Panc1 (cell line): ENCODE data around the gene KRTAP9-1. TPM values are rescaled to one million over a fixed set of nuclear protein-coding genes. Genes with fewer than 3 reads are reported as not detected.

Experiments used
- ATAC-seq: fragments of 200-7000 bp; cut with Tn5 transposase; 2 replicates; pipeline ENCODE4 v1.9.1; 2020; ENCODE audit warnings: mild to moderate bottlenecking, moderate library complexity
- BruUV-seq: library from RNA; stranded (reverse); fragments of 400-500 nt; replicated peaks from 2 replicates; lab custom pipeline; 2021; lab: Mats Ljungman, UMichigan
- CTCF ChIA-PET: fragments of 300-600 bp; sonication (Branson Sonifier 250); formaldehyde crosslinking; loops from one replicate; lab custom pipeline; 2022; ENCODE audit warnings: antibody characterized with exemption; lab: Charles Lee
- POLR2A ChIA-PET: fragments of 300-600 bp; sonication (Branson Sonifier 250); formaldehyde crosslinking; loops from one replicate; lab custom pipeline; 2022; ENCODE audit warnings: antibody characterized with exemption; lab: Charles Lee
- DNase-seq: peaks from one replicate; pipeline ENCODE4 v3.0.0-alpha.2; 2010; ENCODE audit warnings: low read depth, low spot score
- H3K27ac ChIP-seq: 2 replicates; pipeline ENCODE4 v1.5.1; 2011; ENCODE audit warnings: mild to moderate bottlenecking, low read length, inconsistent platforms
- H3K27me3 ChIP-seq: fragments of 200-500 bp; sonication (Bioruptor generic); 2 replicates; pipeline ENCODE4 v1.6.0; 2014; ENCODE audit warnings: low read length, inconsistent platforms; ENCODE audit not compliant: control insufficient read depth, insufficient read depth
- H3K36me3 ChIP-seq: fragments of 200-500 bp; sonication (Bioruptor generic); 2 replicates; pipeline ENCODE4 v1.5.1; 2014; ENCODE audit warnings: inconsistent platforms, mild to moderate bottlenecking, low read length, moderate library complexity; ENCODE audit not compliant: control insufficient read depth, insufficient read depth
- H3K4me1 ChIP-seq: 2 replicates; pipeline ENCODE4 v1.5.1; 2011; ENCODE audit warnings: inconsistent platforms, mild to moderate bottlenecking, low read length, moderate library complexity; ENCODE audit not compliant: control insufficient read depth, insufficient read depth
- H3K4me3 ChIP-seq, 2 experiments: 2 replicates each; pipeline ENCODE4 v1.5.1; 2011 to 2012; ENCODE audit warnings: low read depth in 2 of 2, low read length in 2 of 2, mild to moderate bottlenecking in 2 of 2, inconsistent platforms in 1 of 2, moderate library complexity in 1 of 2
- H3K9me3 ChIP-seq: fragments of 200-500 bp; sonication (Bioruptor generic); 2 replicates; pipeline ENCODE4 v1.5.1; 2014; ENCODE audit warnings: low read depth, mild to moderate bottlenecking, inconsistent platforms, low read length, moderate library complexity; ENCODE audit not compliant: control insufficient read depth, insufficient read depth
- CTCF ChIP-seq: fragments of 450-650 bp; IDR thresholded peaks from 2 replicates; pipeline ENCODE4 v1.5.1; 2017; ENCODE audit warnings: mild to moderate bottlenecking
- POLR2AphosphoS5 ChIP-seq: IDR thresholded peaks from 2 replicates; pipeline ENCODE4 v1.6.1; 2012; ENCODE audit warnings: mild to moderate bottlenecking, low read depth, low read length, moderate library complexity
- REST ChIP-seq, 2 experiments: IDR thresholded peaks; 2 replicates each; pipeline ENCODE4 v1.6.1; 2011 to 2012; ENCODE audit warnings: low read depth in 2 of 2, control low read depth in 1 of 2, low read length in 1 of 2, mild to moderate bottlenecking in 1 of 2, moderate library complexity in 1 of 2; ENCODE audit not compliant: insufficient read depth in 1 of 2
- SIN3A ChIP-seq: IDR thresholded peaks from 2 replicates; pipeline ENCODE4 v1.6.1; 2012; ENCODE audit warnings: low read depth, mild to moderate bottlenecking, low read length, moderate library complexity, borderline replicate concordance; ENCODE audit not compliant: insufficient read depth
- TCF7L2 ChIP-seq: IDR thresholded peaks from 2 replicates; pipeline ENCODE4 v1.6.1; 2011; ENCODE audit warnings: mild to moderate bottlenecking, low read depth, low read length, inconsistent platforms
- in situ Hi-C: cut with HindIII; loops from 2 replicates; pipeline ENCODE4 v1.10.0; 2016; ENCODE audit warnings: low sequenced_read_pairs, low pct_unique_long_range_greater_than_20kb
- intact Hi-C: fragments of 100-400 bp; cut with micrococcal nuclease; formaldehyde crosslinking; loops from one replicate; pipeline ENCODE4 v1.10.0; 2022; ENCODE audit not compliant: unreplicated experiment
- total RNA-seq: library from RNA; stranded (reverse); gene quantifications from one replicate; pipeline ENCODE4 v1.2.1, GENCODE V29; 2021; ENCODE audit not compliant: unreplicated experiment

Gene KRTAP9-1
- total RNA-seq, 1 experiment from 2014 or later: not detected

GRCh38 chr17:41211845-41212466 lies 22.3 kb downstream of the KRTAP9-1 start:
- Histone ChIP-seq H3K27ac (no peak overlapping the region), H3K27me3 (peaks cover 7% of the 10 kb centered on the region), H3K4me3 (no peak overlapping the region), H3K9me3 (no peaks in the 10 kb centered on the region), H3K36me3 (no peaks in the 10 kb centered on the region), H3K4me1 (no peaks in the 10 kb centered on the region)
- BruUV-seq: no TSS peak
- TF ChIP-seq SIN3A (no peak), CTCF (no peak), TCF7L2 (no peak), REST (IDR thresholded peaks at IDR 0.05; ENCODE audit: insufficient read depth in 1 of 2, low read depth in 2 of 2, low read length in 1 of 2) (no peak), POLR2AphosphoS5 (no peak)
- intact Hi-C loops: no loop called here
- in situ Hi-C loops: no loop called here
- peak; percentile 12 for DNase-seq
- POLR2A ChIA-PET: no interaction called here
- CTCF ChIA-PET: interaction anchor here (0.6 kb wide), 1 partner anchor 74 kb away, joined by 3 read pairs; no protein-coding TSS in a partner anchor
- peak; percentile 30; the same call in 1 of the 2 replicates for ATAC-seq

GRCh38 chr17:41212524-41213169 lies 23.0 kb downstream of the KRTAP9-1 start:
- DNase-seq (no peak), ATAC-seq (peak; percentile 62)
- ChIA-PET CTCF (no interaction called here), POLR2A (no interaction called here)
- H3K27me3 ChIP-seq: peaks cover 7% of the 10 kb centered on the region
- in situ Hi-C loops (no loop called here), intact Hi-C loops (no loop called here)
- no peaks in the 10 kb centered on the region for H3K36me3 ChIP-seq
- H3K4me3 ChIP-seq: no peak overlapping the region
- H3K27ac ChIP-seq: no peak overlapping the region
- no peak for TF ChIP-seq TCF7L2
- TF ChIP-seq SIN3A: no peak
- TF ChIP-seq POLR2AphosphoS5: no peak
- no peak for TF ChIP-seq REST (IDR thresholded peaks at IDR 0.05; ENCODE audit: insufficient read depth in 1 of 2, low read depth in 2 of 2, low read length in 1 of 2)
- BruUV-seq: no TSS peak
- H3K4me1 ChIP-seq: no peaks in the 10 kb centered on the region
- H3K9me3 ChIP-seq: no peaks in the 10 kb centered on the region
